Kidney epithelial cell (primary cell): ENCODE data around the gene CSTF1. TPM values are rescaled to one million over a fixed set of nuclear protein-coding genes. Genes with fewer than 3 reads are reported as not detected.

Experiments
- DNase-seq: peaks from one replicate; pipeline ENCODE4 v3.0.0-alpha.2; 2010; ENCODE audit warnings: low read depth
- H3K27me3 ChIP-seq: 2 replicates; pipeline ENCODE4 v1.6.0; 2011; ENCODE audit warnings: low read length; ENCODE audit not compliant: control insufficient read depth, insufficient read depth
- H3K36me3 ChIP-seq: 2 replicates; pipeline ENCODE4 v1.5.1; 2011; ENCODE audit warnings: low read length; ENCODE audit not compliant: control insufficient read depth, insufficient read depth
- H3K4me3 ChIP-seq: 2 replicates; pipeline ENCODE4 v1.5.1; 2011; ENCODE audit warnings: low read depth, mild to moderate bottlenecking, control low read depth, low read length
- total RNA-seq: library from RNA; depleted of rRNA; stranded (reverse); fragments of >200 nt; gene quantifications from 2 replicates; pipeline ENCODE4 v1.2.3, GENCODE V29; 2015
- TF ChIP-seq, protein P1 (sequence below): IDR thresholded peaks from 2 replicates; pipeline ENCODE4 v1.5.1; 2011; ENCODE audit warnings: mild to moderate bottlenecking, moderate library complexity, low read length, control low read depth, inconsistent platforms; ENCODE audit not compliant: insufficient read depth, poor library complexity, severe bottlenecking

CSTF1 gene
- total RNA-seq, 1 donor from 2014 or later, result 27.7 TPM

DNA sequence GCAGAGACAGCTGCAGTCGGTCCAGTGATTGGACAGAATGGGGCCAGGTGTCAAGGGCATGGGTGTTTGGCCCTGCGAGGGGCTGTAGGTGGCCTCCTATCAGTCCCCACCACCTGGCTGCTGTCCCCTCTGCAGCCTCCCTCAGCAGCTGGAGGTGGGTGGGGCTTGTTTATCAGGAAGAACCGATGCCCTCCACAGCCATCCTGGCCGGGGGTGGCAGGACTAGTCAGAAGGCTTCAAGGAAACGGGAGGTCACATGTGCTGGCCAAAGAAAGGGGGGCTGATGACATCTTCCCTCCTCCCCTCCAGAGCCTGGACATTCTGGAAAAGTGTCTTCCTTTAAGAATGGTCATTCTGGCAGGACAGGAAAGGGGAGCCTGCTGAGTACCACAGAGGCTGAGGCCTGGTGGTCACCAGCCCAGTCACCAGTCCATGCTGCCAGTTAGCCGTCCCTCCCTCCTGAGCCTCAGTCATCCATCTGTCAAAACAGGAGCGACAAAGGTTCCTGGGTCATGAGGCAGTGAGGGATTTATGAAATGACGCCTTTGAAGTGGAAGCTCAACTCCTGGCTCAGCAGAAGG is 29.5 kb upstream of the CSTF1 start:
- Histone ChIP-seq H3K36me3 (no peaks in the 10 kb centered on the region), H3K27me3 (no peaks in the 10 kb centered on the region), H3K4me3 (no peak overlapping the region)
- no peak for DNase-seq
- TF ChIP-seq, protein P1, sequence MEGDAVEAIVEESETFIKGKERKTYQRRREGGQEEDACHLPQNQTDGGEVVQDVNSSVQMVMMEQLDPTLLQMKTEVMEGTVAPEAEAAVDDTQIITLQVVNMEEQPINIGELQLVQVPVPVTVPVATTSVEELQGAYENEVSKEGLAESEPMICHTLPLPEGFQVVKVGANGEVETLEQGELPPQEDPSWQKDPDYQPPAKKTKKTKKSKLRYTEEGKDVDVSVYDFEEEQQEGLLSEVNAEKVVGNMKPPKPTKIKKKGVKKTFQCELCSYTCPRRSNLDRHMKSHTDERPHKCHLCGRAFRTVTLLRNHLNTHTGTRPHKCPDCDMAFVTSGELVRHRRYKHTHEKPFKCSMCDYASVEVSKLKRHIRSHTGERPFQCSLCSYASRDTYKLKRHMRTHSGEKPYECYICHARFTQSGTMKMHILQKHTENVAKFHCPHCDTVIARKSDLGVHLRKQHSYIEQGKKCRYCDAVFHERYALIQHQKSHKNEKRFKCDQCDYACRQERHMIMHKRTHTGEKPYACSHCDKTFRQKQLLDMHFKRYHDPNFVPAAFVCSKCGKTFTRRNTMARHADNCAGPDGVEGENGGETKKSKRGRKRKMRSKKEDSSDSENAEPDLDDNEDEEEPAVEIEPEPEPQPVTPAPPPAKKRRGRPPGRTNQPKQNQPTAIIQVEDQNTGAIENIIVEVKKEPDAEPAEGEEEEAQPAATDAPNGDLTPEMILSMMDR, result no peak

DNA sequence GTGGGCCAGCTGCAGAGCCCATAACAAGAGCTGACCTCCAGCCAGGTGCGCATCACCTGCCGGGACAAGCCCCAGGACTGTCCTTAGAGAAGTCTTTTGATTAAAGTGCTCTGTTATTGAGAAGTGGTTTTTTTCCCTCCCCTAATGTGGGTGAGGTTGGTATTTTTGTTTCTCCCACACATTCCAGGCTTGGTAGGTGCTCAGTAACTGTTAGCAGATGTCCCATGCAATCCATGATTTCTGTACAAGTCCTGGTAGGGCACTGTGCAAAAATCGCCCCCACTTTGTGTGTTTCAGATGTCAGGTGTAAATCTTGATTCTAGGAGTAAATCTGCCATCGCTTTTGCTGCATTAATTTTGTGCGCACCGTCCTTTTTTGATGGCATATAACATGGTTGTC is 29.0 kb upstream of the CSTF1 start:
- H3K27me3 ChIP-seq, result no peaks in the 10 kb centered on the region
- H3K4me3 ChIP-seq, result no peak overlapping the region
- TF ChIP-seq, protein P1, result no peak
- H3K36me3 ChIP-seq, result no peaks in the 10 kb centered on the region
- DNase-seq, result no peak

DNA sequence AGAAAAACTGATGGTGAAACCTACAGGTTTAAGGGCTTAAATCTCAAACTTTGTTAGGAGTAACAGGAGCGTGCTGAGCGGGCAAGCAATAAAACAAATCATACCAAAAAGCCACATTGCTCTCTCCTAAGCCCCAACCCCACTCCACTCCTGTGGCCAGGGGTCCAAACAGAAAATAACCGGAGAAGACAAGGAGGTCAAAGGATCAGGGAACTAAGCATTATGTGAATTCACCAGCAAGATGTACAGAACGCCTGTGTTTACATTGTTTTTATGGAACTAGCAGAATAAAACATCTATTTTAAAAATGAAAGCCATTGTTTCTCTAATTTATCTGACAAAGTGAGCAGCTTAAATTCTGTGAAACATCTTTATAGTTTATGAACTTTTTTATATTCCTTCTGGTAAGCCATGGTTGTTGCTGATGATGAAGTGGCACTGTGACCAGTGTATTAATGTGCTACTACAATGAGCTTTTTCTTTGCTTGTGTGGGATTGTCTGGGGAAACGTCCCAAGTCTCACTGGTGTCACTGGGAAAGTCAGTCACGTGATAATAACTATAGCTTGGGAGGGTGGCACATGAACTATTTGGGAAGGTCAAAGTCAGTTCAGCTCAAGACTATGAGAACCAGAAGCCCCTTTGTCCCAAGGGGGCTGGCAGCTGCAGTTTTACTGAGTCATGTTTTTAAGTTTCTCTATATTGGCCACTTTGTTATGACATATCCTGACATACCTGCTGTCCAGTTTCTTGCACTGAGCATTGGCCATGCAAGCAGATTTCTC is 23.9 kb upstream of the CSTF1 start:
- H3K27me3 ChIP-seq, result no peaks in the 10 kb centered on the region
- no peak for DNase-seq
- no peaks in the 10 kb centered on the region for H3K36me3 ChIP-seq
- no peak overlapping the region for H3K4me3 ChIP-seq
- TF ChIP-seq, protein P1, result no peak

DNA sequence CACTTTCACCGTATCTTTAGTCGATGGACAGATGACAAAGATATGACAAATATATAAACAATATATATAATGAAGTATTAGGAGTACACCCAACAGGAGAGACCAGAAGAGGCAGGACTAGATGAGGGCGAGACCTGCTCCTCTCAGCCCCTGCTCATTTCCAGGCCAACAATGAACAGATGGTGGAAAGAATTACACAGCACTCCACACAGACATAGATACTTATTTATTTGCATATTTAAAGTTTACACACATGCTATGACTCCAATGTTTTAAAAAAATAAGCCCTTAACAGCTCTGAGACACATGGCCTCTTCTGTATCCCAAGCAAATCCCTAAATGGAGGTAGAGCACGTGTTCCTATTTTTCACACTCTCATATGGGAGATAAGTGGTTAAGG is 23.3 kb upstream of the CSTF1 start:
- no peaks in the 10 kb centered on the region for H3K27me3 ChIP-seq
- DNase-seq, result no peak
- no peak overlapping the region for H3K4me3 ChIP-seq
- H3K36me3 ChIP-seq, result no peaks in the 10 kb centered on the region
- TF ChIP-seq, protein P1, result no peak

DNA sequence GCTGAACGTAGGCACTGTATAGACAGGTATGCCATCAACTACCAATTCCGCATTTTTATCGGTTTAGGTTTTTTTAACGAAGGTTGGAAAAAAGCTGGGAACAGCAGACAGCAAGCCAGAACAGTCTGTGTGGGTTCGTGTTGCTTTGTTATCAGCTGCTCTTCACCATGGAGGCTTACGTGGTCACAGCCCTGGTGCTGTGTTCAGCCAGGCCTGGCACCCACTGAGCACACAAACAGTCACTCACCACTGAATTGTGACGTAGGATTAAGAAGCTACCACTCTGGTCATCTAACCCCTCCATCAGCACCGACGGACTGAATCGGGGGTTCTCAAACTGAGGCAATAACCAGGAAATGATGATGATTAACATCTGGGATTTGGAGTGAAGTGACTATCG is 20.5 kb upstream of the CSTF1 start:
- Histone ChIP-seq H3K36me3 (no peaks in the 10 kb centered on the region), H3K27me3 (no peaks in the 10 kb centered on the region), H3K4me3 (no peak overlapping the region)
- TF ChIP-seq, protein P1, result no peak
- DNase-seq, result no peak

GRCh38 chr20:56372850-56373249 is 19.6 kb upstream of the CSTF1 start:
- no peaks in the 10 kb centered on the region for H3K36me3 ChIP-seq
- no peak for DNase-seq
- TF ChIP-seq, protein P1, result no peak
- H3K27me3 ChIP-seq, result no peaks in the 10 kb centered on the region
- H3K4me3 ChIP-seq, result no peak overlapping the region
